HCT116 (cell line): Measurements from ENCODE around the gene TMEM123. TPM values are rescaled to one million over a fixed set of nuclear protein-coding genes. Genes with fewer than 3 reads are reported as not detected.

ENCODE experiments used
- ATAC-seq: fragments of 200-7000 bp; cut with Tn5 transposase; 2 replicates; pipeline ENCODE4 v1.9.1; 2020; ENCODE audit warnings: mild to moderate bottlenecking, moderate library complexity
- BruUV-seq: library from RNA; stranded (reverse); fragments of 400-500 nt; replicated peaks from 2 replicates; lab custom pipeline; 2021; lab: Mats Ljungman, UMichigan
- CTCF ChIA-PET: fragments of 300-600 bp; sonication (Branson Sonifier 250); formaldehyde crosslinking; loops from one replicate; lab custom pipeline; 2021; ENCODE audit warnings: antibody characterized with exemption; lab: Charles Lee
- POLR2A ChIA-PET: fragments of 300-600, 350-600 bp; sonication (Branson Sonifier 250); formaldehyde crosslinking; loops from one replicate; lab custom pipeline; 2021; ENCODE audit warnings: antibody characterized with exemption; lab: Charles Lee
- RAD21 ChIA-PET, 2 experiments: fragments of 300-600 bp; sonication (Branson Sonifier 250); formaldehyde crosslinking; loops; one replicate each; lab custom pipeline; 2023; ENCODE audit warnings: low total read pairs in 2 of 2; ENCODE audit not compliant: uncharacterized antibody in 2 of 2, unreplicated experiment in 2 of 2, low non-redundant PET in 1 of 2; lab: Charles Lee
- DNase-seq: peaks from one replicate; pipeline ENCODE4 v3.0.0-alpha.2; 2010; ENCODE audit warnings: low read depth, low spot score
- H2AFZ ChIP-seq: fragments of 200-600 bp; shearing (Covaris generic), sonication (generic); 2 replicates; pipeline ENCODE4 v1.6.1; 2017; ENCODE audit warnings: low read depth, mixed run types, mixed read lengths, antibody characterized with exemption, low read length; ENCODE audit not compliant: poor library complexity, severe bottlenecking
- H3K27ac ChIP-seq: 2 replicates; pipeline ENCODE4 v1.5.1; 2012; ENCODE audit warnings: low read depth, low read length
- H3K27me3 ChIP-seq: fragments of 200-600 bp; sonication (generic); 2 replicates; pipeline ENCODE4 v1.6.1; 2016; ENCODE audit warnings: mixed run types, low read length, mixed read lengths; ENCODE audit not compliant: insufficient read depth
- H3K36me3 ChIP-seq, 2 experiments: fragments of 200-500 bp in 1 of 2; fragments of 200-600 bp in 1 of 2; sonication (Bioruptor generic) in 1 of 2; sonication (generic) in 1 of 2; 2 replicates each; pipeline versions ENCODE4 v1.5.1 to v1.6.1; 2014 to 2016; ENCODE audit warnings: low read length in 2 of 2, inconsistent platforms in 1 of 2, mixed read lengths in 1 of 2, mixed run types in 1 of 2; ENCODE audit not compliant: insufficient read depth in 2 of 2, control insufficient read depth in 1 of 2
- H3K4me1 ChIP-seq, 2 experiments: fragments of 200-600 bp in 1 of 2; sonication (generic) in 1 of 2; 2 replicates each; pipeline versions ENCODE4 v1.5.1 to v1.6.1; 2012 to 2017; ENCODE audit warnings: low read length in 2 of 2, inconsistent platforms in 1 of 2, mild to moderate bottlenecking in 1 of 2, mixed read lengths in 1 of 2, mixed run types in 1 of 2, moderate library complexity in 1 of 2; ENCODE audit not compliant: insufficient read depth in 2 of 2, control insufficient read depth in 1 of 2
- H3K4me2 ChIP-seq: fragments of 200-600 bp; sonication (generic); 2 replicates; pipeline ENCODE4 v1.6.1; 2017; ENCODE audit warnings: mixed run types, low read length, mixed read lengths
- H3K4me3 ChIP-seq, 2 experiments: fragments of 200-600 bp in 1 of 2; sonication (generic) in 1 of 2; replicated peaks in 1 of 2; 2 replicates each; pipeline ENCODE4 v1.5.1; 2011 to 2016; ENCODE audit warnings: low read length in 2 of 2, control low read depth in 1 of 2, low read depth in 1 of 2, mild to moderate bottlenecking in 1 of 2, mixed read lengths in 1 of 2, mixed run types in 1 of 2
- H3K79me2 ChIP-seq: fragments of 200-600 bp; sonication (generic); 2 replicates; pipeline ENCODE4 v1.6.1; 2017; ENCODE audit warnings: mild to moderate bottlenecking, mixed run types, low read length, moderate library complexity, mixed read lengths; ENCODE audit not compliant: insufficient read depth
- H3K9ac ChIP-seq: fragments of 200-600 bp; sonication (generic); 2 replicates; pipeline ENCODE4 v1.6.1; 2016; ENCODE audit warnings: low read length, mixed read lengths
- H3K9me2 ChIP-seq: fragments of 200-600 bp; sonication (generic), shearing (Covaris generic); 2 replicates; pipeline ENCODE4 v1.6.1; 2017; ENCODE audit warnings: mixed run types, mild to moderate bottlenecking, moderate library complexity; ENCODE audit not compliant: insufficient read depth
- H3K9me3 ChIP-seq, 2 experiments: fragments of 200-500 bp in 1 of 2; fragments of 200-600 bp in 1 of 2; sonication (Bioruptor generic) in 1 of 2; sonication (generic) in 1 of 2; 2 replicates each; pipeline ENCODE4 v1.6.1; 2014 to 2017; ENCODE audit warnings: low read length in 2 of 2, mixed read lengths in 2 of 2, inconsistent platforms in 1 of 2, low read depth in 1 of 2, mild to moderate bottlenecking in 1 of 2, mixed run types in 1 of 2, moderate library complexity in 1 of 2; ENCODE audit not compliant: control insufficient read depth in 1 of 2, insufficient read depth in 1 of 2
- H4K20me1 ChIP-seq: fragments of 200-600 bp; sonication (generic), shearing (Covaris generic); 2 replicates; pipeline ENCODE4 v1.6.1; 2017; ENCODE audit warnings: mixed run types, mild to moderate bottlenecking, moderate library complexity; ENCODE audit not compliant: insufficient read depth
- CEBPB ChIP-seq: IDR thresholded peaks from 2 replicates; pipeline ENCODE4 v1.6.1; 2012; ENCODE audit warnings: low read depth
- CTCF ChIP-seq, 3 experiments: fragments of 200-600 bp in 1 of 3; sonication (generic) in 1 of 3; IDR thresholded peaks in 2 of 3; conservative IDR thresholded peaks in 1 of 3; 2 replicates each; pipeline ENCODE4 v1.5.1; 2012 to 2017; ENCODE audit warnings: low read depth in 2 of 3, low read length in 2 of 3, antibody characterized with exemption in 1 of 3, borderline replicate concordance in 1 of 3, control low read depth in 1 of 3, mild to moderate bottlenecking in 1 of 3, mixed read lengths in 1 of 3, mixed run types in 1 of 3, moderate library complexity in 1 of 3; ENCODE audit not compliant: insufficient read depth in 1 of 3
- EZH2 ChIP-seq: fragments of 200-600 bp; sonication (generic); IDR thresholded peaks from 2 replicates; pipeline ENCODE4 v1.6.1; 2017; ENCODE audit warnings: antibody characterized with exemption, mixed run types
- MAX ChIP-seq: IDR thresholded peaks from 2 replicates; pipeline ENCODE4 v1.6.1; 2012
- POLR2A ChIP-seq: IDR thresholded peaks from 2 replicates; pipeline ENCODE4 v1.7.0; 2011; ENCODE audit warnings: borderline replicate concordance; ENCODE audit not compliant: insufficient read depth, insufficient read length; ENCODE audit errors: extremely low read depth
- POLR2AphosphoS5 ChIP-seq: IDR thresholded peaks from 2 replicates; pipeline ENCODE4 v1.6.1; 2011; ENCODE audit warnings: mild to moderate bottlenecking, low read depth, low read length, moderate library complexity
- YY1 ChIP-seq: IDR thresholded peaks from 2 replicates; pipeline ENCODE4 v1.6.1; 2011; ENCODE audit warnings: low read length, low read depth, moderate library complexity, mild to moderate bottlenecking; ENCODE audit not compliant: insufficient replicate concordance; ENCODE audit errors: extremely low read depth
- ZBTB33 ChIP-seq: IDR thresholded peaks from 2 replicates; pipeline ENCODE4 v1.6.1; 2011; ENCODE audit warnings: mild to moderate bottlenecking, low read length, moderate library complexity; ENCODE audit not compliant: insufficient replicate concordance; ENCODE audit errors: extremely low read depth
- intact Hi-C: fragments of 100-400 bp; cut with micrococcal nuclease; formaldehyde crosslinking; loops from 2 replicates; pipeline ENCODE4 v1.10.0; 2022
- total RNA-seq: library from RNA; stranded (reverse); gene quantifications from one replicate; pipeline ENCODE4 v1.2.1, GENCODE V29; 2021; ENCODE audit not compliant: unreplicated experiment

Gene TMEM123
- total RNA-seq, 1 experiment from 2014 or later: 217 TPM

GRCh38 chr11:102436561-102436960, 16.0 kb downstream of the TMEM123 start:
- ATAC-seq: no peak
- no peaks in the 10 kb centered on the region for H3K9me2 ChIP-seq
- no TSS peak for BruUV-seq
- no peak overlapping the region for H3K4me2 ChIP-seq
- peaks cover 81% of the 10 kb centered on the region for H3K79me2 ChIP-seq
- H3K36me3 ChIP-seq: peaks cover 0 to 19% of the 10 kb centered on the region in 2 experiments; a peak in 2 of 4 replicates
- no peaks in the 10 kb centered on the region for H4K20me1 ChIP-seq
- H3K27me3 ChIP-seq: no peaks in the 10 kb centered on the region
- ChIA-PET RAD21 (no interaction called here), CTCF (no interaction called here), POLR2A (no interaction called here)
- TF ChIP-seq CTCF (IDR thresholded peaks at IDR 0.05 in 2 of 3, conservative IDR thresholded peaks at IDR 0.05 in 1 of 3; ENCODE audit: borderline replicate concordance in 1 of 3, insufficient read depth in 1 of 3, low read depth in 2 of 3, low read length in 2 of 3): no peak
- TF ChIP-seq POLR2AphosphoS5: no peak
- no peak for TF ChIP-seq CEBPB
- no peak for TF ChIP-seq POLR2A
- no peak for TF ChIP-seq YY1
- TF ChIP-seq MAX: no peak
- TF ChIP-seq EZH2: no peak
- TF ChIP-seq ZBTB33: no peak
- no peak overlapping the region for H3K9ac ChIP-seq
- no peak overlapping the region for H3K27ac ChIP-seq
- H3K4me3 ChIP-seq: no peak overlapping the region
- DNase-seq: no peak
- H2AFZ ChIP-seq: no peak overlapping the region
- no peaks in the 10 kb centered on the region for H3K4me1 ChIP-seq
- peaks cover 3 to 4% of the 10 kb centered on the region in 2 experiments; a peak in 1 of 4 replicates for H3K9me3 ChIP-seq
- intact Hi-C loops: no loop called here
